Dedifferentiated amniotic fluid mesenchymal stem cell (primary cell): Measurements from ENCODE around the gene NLRP1.

Source experiments
- DNase-seq: peaks from one replicate; pipeline ENCODE4 v3.0.0-alpha.2; 2016; ENCODE audit errors: extremely low spot score

NLRP1 gene

GRCh38 chr17:5478992-5479391 lies 105.3 kb downstream of the NLRP1 start:
- DNase-seq: no peak

GRCh38 chr17:5473906-5474305 lies 110.4 kb downstream of the NLRP1 start:
- DNase-seq: no peak

- DNase-seq: no peak
Measured at GRCh38 chr17:5472511-5472910, 111.8 kb downstream of the NLRP1 start.

- no peak for DNase-seq
Measured at GRCh38 chr17:5468075-5468473, 116.2 kb downstream of the NLRP1 start.

GRCh38 chr17:5467416-5467815 lies 116.9 kb downstream of the NLRP1 start:
- no peak for DNase-seq

- no peak for DNase-seq
Measured at GRCh38 chr17:5466295-5466694, 118.0 kb downstream of the NLRP1 start.

GRCh38 chr17:5464717-5465507 lies 119.4 kb downstream of the NLRP1 start:
- DNase-seq: no peak
